K562 (cell line): ENCODE data around the gene CCDC174. TPM values are rescaled to one million over a fixed set of nuclear protein-coding genes. Genes with fewer than 3 reads are reported as not detected.

Source experiments
- ATAC-seq: fragments of 200-7000 bp; cut with Tn5 transposase; 3 replicates; pipeline ENCODE4 v1.9.1; 2020; ENCODE audit warnings: moderate library complexity
- BruUV-seq: library from RNA; stranded (reverse); fragments of 400-500 nt; replicated peaks from 2 replicates; lab custom pipeline; 2021; lab: Mats Ljungman, UMichigan
- CTCF ChIA-PET: fragments of 300-600 bp; formaldehyde crosslinking; extraction: SDS; loops from one replicate; lab custom pipeline; 2021; ENCODE audit warnings: low intra/inter-chr PET ratio; lab: Yijun Ruan, JAX
- POLR2A ChIA-PET: fragments of 300-600, 350-650 bp; sonication (Branson Sonifier 250); formaldehyde crosslinking; extraction: SDS; loops from one replicate; lab custom pipeline; 2021; ENCODE audit warnings: antibody characterized with exemption, inconsistent platforms; lab: Yijun Ruan, JAX
- DNase-seq, 4 experiments: peaks; one replicate each; pipeline versions ENCODE4 v3.0.0 to v3.0.0-alpha.2; 2011 to 2018; ENCODE audit warnings: low spot score in 3 of 4, mixed read lengths in 3 of 4; ENCODE audit errors: extremely low read depth in 1 of 4
- FAIRE-seq: peaks from 2 replicates; lab custom pipeline; 2011; peaks lifted over from hg19 to GRCh38; lab: Jason Lieb, UNC
- H2AFZ ChIP-seq: 2 replicates; pipeline ENCODE4 v1.6.0; 2011; ENCODE audit warnings: low read depth, low read length, control low read depth, inconsistent platforms
- H3K27ac ChIP-seq: fragments of 200-600 bp; 3 replicates; pipeline ENCODE4 v1.8.0; 2011; ENCODE audit warnings: low read depth, mild to moderate bottlenecking, control low read depth, inconsistent platforms, low read length, moderate library complexity, mixed read lengths; ENCODE audit errors: extremely low read depth
- H3K27me3 ChIP-seq, 2 experiments: fragments of 300-600 bp in 1 of 2; 2 replicates in 1 of 2; 3 replicates in 1 of 2; pipeline versions ENCODE4 v1.6.0 to v1.8.0; 2011; ENCODE audit warnings: inconsistent platforms in 2 of 2, low read length in 2 of 2, mild to moderate bottlenecking in 1 of 2, mixed read lengths in 1 of 2, moderate library complexity in 1 of 2; ENCODE audit not compliant: control insufficient read depth in 2 of 2, insufficient read depth in 2 of 2
- H3K36me3 ChIP-seq: fragments of 300-600 bp; 3 replicates; pipeline ENCODE4 v1.8.0; 2011; ENCODE audit warnings: mild to moderate bottlenecking, low read length, inconsistent platforms; ENCODE audit not compliant: control insufficient read depth, insufficient read depth
- H3K4me1 ChIP-seq, 2 experiments: fragments of 200-600 bp in 1 of 2; replicated peaks in 1 of 2; 2 replicates in 1 of 2; 3 replicates in 1 of 2; pipeline versions ENCODE4 v1.5.1 to v1.8.0; 2011; ENCODE audit warnings: inconsistent platforms in 2 of 2, low read length in 2 of 2, mild to moderate bottlenecking in 1 of 2, mixed read lengths in 1 of 2, moderate library complexity in 1 of 2; ENCODE audit not compliant: control insufficient read depth in 2 of 2, insufficient read depth in 2 of 2
- H3K4me2 ChIP-seq: 2 replicates; pipeline ENCODE4 v1.6.1; 2011; ENCODE audit warnings: low read length, control low read depth, inconsistent platforms, mixed read lengths; ENCODE audit not compliant: insufficient read depth
- H3K4me3 ChIP-seq: fragments of 200-600 bp; sonication (generic), shearing (Covaris generic); 2 replicates; pipeline ENCODE4 v1.5.1; 2016; ENCODE audit warnings: control low read depth, inconsistent platforms
- H3K79me2 ChIP-seq: fragments of 200-600 bp; 3 replicates; pipeline ENCODE4 v1.8.0; 2011; ENCODE audit warnings: low read length, inconsistent platforms; ENCODE audit not compliant: control insufficient read depth, insufficient read depth
- H3K9ac ChIP-seq, 2 experiments: 2 replicates each; pipeline versions ENCODE4 v1.6.0 to v1.6.1; 2011; ENCODE audit warnings: low read depth in 2 of 2, low read length in 2 of 2, control low read depth in 1 of 2, inconsistent platforms in 1 of 2, mild to moderate bottlenecking in 1 of 2, mixed read lengths in 1 of 2; ENCODE audit not compliant: insufficient read depth in 1 of 2
- H3K9me1 ChIP-seq: one replicate; pipeline ENCODE4 v1.6.0; 2011; ENCODE audit warnings: inconsistent platforms, mild to moderate bottlenecking, low read length, moderate library complexity; ENCODE audit not compliant: control insufficient read depth, insufficient read depth
- H3K9me3 ChIP-seq: replicated peaks from 2 replicates; pipeline ENCODE4 v1.5.1; 2011; ENCODE audit warnings: low read depth, low read length, inconsistent platforms; ENCODE audit not compliant: control insufficient read depth, insufficient read depth
- H4K20me1 ChIP-seq: replicated peaks from 2 replicates; pipeline ENCODE4 v1.6.1; 2011; ENCODE audit warnings: low read length, inconsistent platforms, mixed read lengths; ENCODE audit not compliant: control insufficient read depth, insufficient read depth
- ARID1B ChIP-seq: fragments of 450-650 bp; IDR thresholded peaks from 2 replicates; pipeline ENCODE4 v1.6.1; 2016; ENCODE audit warnings: antibody characterized with exemption, mild to moderate bottlenecking, inconsistent platforms
- GTF2E2 ChIP-seq: fragments of 200-800 bp; sonication (Bioruptor generic); IDR thresholded peaks from 2 replicates; pipeline ENCODE4 v1.6.1; 2016; ENCODE audit warnings: missing genetic modification characterization, missing compliant biosample characterization
- MBD2 ChIP-seq: sonication (generic); IDR thresholded peaks from 2 replicates; pipeline ENCODE4 v1.6.1; 2016; ENCODE audit warnings: low read depth, borderline replicate concordance
- MGA ChIP-seq: fragments of 450-650 bp; IDR thresholded peaks from 2 replicates; pipeline ENCODE4 v1.6.1; 2016; ENCODE audit warnings: mild to moderate bottlenecking, moderate library complexity
- NFIX ChIP-seq: fragments of 250-450 bp; sonication (Bioruptor Pico); IDR thresholded peaks from 2 replicates; pipeline ENCODE4 v1.4.0; 2020; ENCODE audit warnings: low read depth, mild to moderate bottlenecking, moderate library complexity
- PHF21A ChIP-seq: fragments of 450-650 bp; IDR thresholded peaks from 2 replicates; pipeline ENCODE4 v1.6.1; 2017; ENCODE audit warnings: low read depth, borderline replicate concordance
- PTRF ChIP-seq: fragments of 450-650 bp; IDR thresholded peaks from 2 replicates; pipeline ENCODE4 v1.6.1; 2016; ENCODE audit warnings: mild to moderate bottlenecking, missing genetic modification characterization, missing compliant biosample characterization
- SMAD3 ChIP-seq: fragments of 450-650 bp; formaldehyde crosslinking; conservative IDR thresholded peaks from 2 replicates; pipeline ENCODE4 v1.4.0; 2020; ENCODE audit warnings: mild to moderate bottlenecking
- ZC3H8 ChIP-seq: fragments of 450-650 bp; IDR thresholded peaks from 2 replicates; pipeline ENCODE4 v1.6.1; 2017
- ZKSCAN1 ChIP-seq: fragments of 150-350 bp; IDR thresholded peaks from 2 replicates; pipeline ENCODE4 v1.6.1; 2016; ENCODE audit warnings: low read depth, low read length
- ZNF696 ChIP-seq: fragments of 250-450 bp; sonication (Bioruptor Pico); conservative IDR thresholded peaks from 2 replicates; pipeline ENCODE4 v1.4.0; 2020; ENCODE audit warnings: mild to moderate bottlenecking, moderate library complexity
- in situ Hi-C: fragments of 300-500 bp; cut with MboI; formaldehyde crosslinking; loops from 4 replicates; pipeline ENCODE4 v1.15.0; 2018; ENCODE audit warnings: inconsistent platforms, mixed read lengths
- intact Hi-C: fragments of 100-400 bp; cut with micrococcal nuclease; formaldehyde crosslinking; loops from 2 replicates; pipeline ENCODE4 v1.14.2; 2022
- polyA plus RNA-seq, 8 experiments: library from polyadenylated mRNA; depleted of rRNA in 4 of 8; stranded (reverse) in 5 of 8; unstranded in 3 of 8; fragments of >200 nt; fragmentation: Nextera tagmentation in 2 of 8; fragmentation: Illumina TruSeq in 1 of 8; extraction: Ambion mirVana in 2 of 8; extraction: Trizol in 1 of 8; gene quantifications; 2 replicates each; pipeline versions ENCODE4 v1.2.1 to v1.2.3, GENCODE V29; 2011 to 2014; ENCODE audit warnings: inconsistent platforms in 1 of 8, missing spikeins in 1 of 8
- total RNA-seq, 7 experiments: library from RNA; depleted of rRNA in 6 of 7; stranded (reverse); fragments of >200 nt in 6 of 7; fragmentation: Illumina TruSeq in 2 of 7; extraction: Trizol in 2 of 7; gene quantifications; 2 replicates each; pipeline versions ENCODE4 v1.2.1 to v1.2.3, GENCODE V29; 2011 to 2021; ENCODE audit warnings: low replicate concordance in 1 of 7
- TF ChIP-seq, protein P1 (sequence below): sonication (generic); formaldehyde crosslinking; IDR thresholded peaks from 2 replicates; pipeline ENCODE4 v1.9.0; 2022; ENCODE audit warnings: mild to moderate bottlenecking, missing genetic modification reagents

Gene CCDC174
- total and polyA plus RNA-seq, 9 of the 15 experiments (the other 6 are each of a cell fraction or from before 2014, with no cell fraction given), result 7.4 to 41.0 (median 28.5) TPM

- CTCF ChIA-PET, result no interaction called here
- DNase-seq (no peak), FAIRE-seq (no peak)
- TF ChIP-seq PHF21A (no peak), MBD2 (no peak), PTRF (tag) (no peak), SMAD3 (no peak), GTF2E2 (tag) (no peak), ARID1B (no peak), MGA (no peak), ZC3H8 (no peak), NFIX (CRISPR knock-in tag) (no peak), ZKSCAN1 (no peak), ZNF696 (no peak)
- TF ChIP-seq, protein P1, sequence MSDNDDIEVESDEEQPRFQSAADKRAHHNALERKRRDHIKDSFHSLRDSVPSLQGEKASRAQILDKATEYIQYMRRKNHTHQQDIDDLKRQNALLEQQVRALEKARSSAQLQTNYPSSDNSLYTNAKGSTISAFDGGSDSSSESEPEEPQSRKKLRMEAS (CRISPR knock-in tag), result no peak
Measured at GRCh38 chr3:14624498-14624897, 27.1 kb upstream of the CCDC174 start.

More at GRCh38 chr3:14624498-14624897, 27.1 kb upstream of the CCDC174 start:
- in situ Hi-C loops, result no loop called here
- POLR2A ChIA-PET, result interaction anchor here (0.6 to 1.0 kb wide), 3 partner anchors 20 to 1654 kb away, joined by 3 to 4 read pairs (median 3); no protein-coding TSS in a partner anchor
- no peaks in the 10 kb centered on the region for H3K36me3 ChIP-seq
- intact Hi-C loops, result no loop called here
- peaks cover 27 to 50% of the 10 kb centered on the region in 2 experiments for H3K27me3 ChIP-seq
- no peak overlapping the region for H3K4me3 ChIP-seq
- no peaks in the 10 kb centered on the region for H3K9me1 ChIP-seq
- no peak overlapping the region for H3K27ac ChIP-seq
- no peak overlapping the region for H3K4me2 ChIP-seq
- peaks cover 3 to 7% of the 10 kb centered on the region in 2 experiments; a peak in 2 of 5 replicates for H3K4me1 ChIP-seq
- H2AFZ ChIP-seq, result no peak overlapping the region
- H4K20me1 ChIP-seq, result no peaks in the 10 kb centered on the region; the same call in 1 of the 2 replicates
- no peaks in the 10 kb centered on the region for H3K79me2 ChIP-seq
- no peak for ATAC-seq
- H3K9ac ChIP-seq, result no peak overlapping the region
- no peaks in the 10 kb centered on the region for H3K9me3 ChIP-seq
- BruUV-seq, result no TSS peak
